ENCODE data around the gene MYO18A. TPM values are rescaled to one million over a fixed set of nuclear protein-coding genes. Genes with fewer than 3 reads are reported as not detected.

The MYO18A gene
- total and polyA plus RNA-seq, 10 of the 15 experiments (the other 5 are each of a cell fraction or from before 2014, with no cell fraction given) = 2.9 to 66.0 (median 24.5) TPM

- SMC1A ChIA-PET (ENCODE audit: uncharacterized antibody, unreplicated experiment) = interaction anchor here (0.8 kb wide), 1 partner anchor 40 kb away, joined by 3 read pairs; no protein-coding TSS in a partner anchor
- H3K9me3 ChIP-seq (replicated peaks; ENCODE audit: control insufficient read depth, insufficient read depth, low read length) = no peaks in the 10 kb centered on the region
- CTCF ChIA-PET = interaction anchor here (0.6 to 0.8 kb wide), 2 partner anchors 17 to 39 kb away, joined by 5 to 6 read pairs; partner anchors contain the start of gene MYO18A
- RAD21 ChIA-PET (ENCODE audit: unreplicated experiment) = no interaction called here
- no peak overlapping the region for H3K9ac ChIP-seq (ENCODE audit: control insufficient read depth, insufficient read depth, low read length)
- no peak for DNase-seq (ENCODE audit: low read depth, low spot score)
- FAIRE-seq = no peak
- H3K27me3 ChIP-seq (replicated peaks in 1 of 2; ENCODE audit: control insufficient read depth in 2 of 2, insufficient read depth in 2 of 2, low read length in 1 of 2) = no peaks in the 10 kb centered on the region
- H4K20me1 ChIP-seq (ENCODE audit: control insufficient read depth, insufficient read depth) = no peaks in the 10 kb centered on the region
- BruUV-seq (replicated peaks) = no TSS peak
- in situ Hi-C loops (cut with MboI) (no loop called here), intact Hi-C loops (cut with micrococcal nuclease; ENCODE audit: unreplicated experiment) (no loop called here)
- no peak overlapping the region for H3K27ac ChIP-seq (ENCODE audit: control insufficient read depth, insufficient read depth)
- no peak overlapping the region for H3K4me2 ChIP-seq (ENCODE audit: control insufficient read depth, insufficient read depth)
- no peak for ATAC-seq
- POLR2A ChIA-PET = interaction anchor here (0.5 kb wide), 1 partner anchor 109 kb away, joined by 5 read pairs; no protein-coding TSS in a partner anchor
- H3K4me3 ChIP-seq = no peak overlapping the region
- H3K4me1 ChIP-seq (ENCODE audit: control insufficient read depth, insufficient read depth, low read length) = peaks cover 5% of the 10 kb centered on the region
- no peaks in the 10 kb centered on the region for H3K79me2 ChIP-seq (ENCODE audit: control insufficient read depth, insufficient read depth, low read length)
- H2AFZ ChIP-seq (ENCODE audit: control insufficient read depth, low read depth, low read length) = no peak overlapping the region
- H3K36me3 ChIP-seq (ENCODE audit: control insufficient read depth in 2 of 2, insufficient read depth in 2 of 2, low read length in 1 of 2) = no peaks in the 10 kb centered on the region; a peak in 1 of 4 replicates
- 82% methylated on average over 3 of the region's 3 CpGs for WGBS (ENCODE audit: insufficient coverage, insufficient replicate concordance, low lambda C conversion rate, missing lambda C conversion rate)
- TF ChIP-seq MYB (IDR thresholded peaks at IDR 0.05; ENCODE audit: borderline replicate concordance, low read depth, low read length) (no peak), HCFC1 (IDR thresholded peaks at IDR 0.05; ENCODE audit: low read length) (no peak), RB1 (IDR thresholded peaks at IDR 0.05; ENCODE audit: borderline replicate concordance) (no peak), ZNF687 (IDR thresholded peaks at IDR 0.05) (no peak), TAF1 (IDR thresholded peaks at IDR 0.05; ENCODE audit: borderline replicate concordance, low read depth, low read length) (no peak), KLF5 (IDR thresholded peaks at IDR 0.05; ENCODE audit: partially characterized antibody) (no peak), GABPA (IDR thresholded peaks at IDR 0.05; ENCODE audit: low read depth) (no peak), POLR2AphosphoS2 (IDR thresholded peaks at IDR 0.05; ENCODE audit: low read depth, low read length) (no peak), ZBTB4 (CRISPR knock-in tag; IDR thresholded peaks at IDR 0.05) (no peak), SKIL (IDR thresholded peaks at IDR 0.05; ENCODE audit: low read depth, poor library complexity, severe bottlenecking) (no peak), IKZF1 (conservative IDR thresholded peaks at IDR 0.05) (no peak), RFX5 (IDR thresholded peaks at IDR 0.05; ENCODE audit: low read depth, low read length) (no peak)
Observed at GRCh38 chr17:29163563-29163962, 16.6 kb downstream of the MYO18A start.

Measured in GM12878 (cell line).